ENCODE results near the gene CHRNA3.

CHRNA3 gene

GRCh38 chr15:78620527-78621421 lies at the start of gene CHRNA3:
Gene CHRNA3, minus strand, starts transcription at chr15:78620996. Its CDS starts 202 bp downstream, at chr15:78620794.
- Mint-ChIP-seq H3K4me1 (peaks cover 5% of the 10 kb centered on the region), H3K4me3 (peak within 1 kb of the TSS; percentile 4), H3K36me3 (no peaks in the 10 kb centered on the region), H3K27ac (no peak within 1 kb of the TSS), H3K9me3 (no peaks in the 10 kb centered on the region)
- ATAC-seq (no peak), DNase-seq (ENCODE audit: low spot score in 2 of 2) (no peak)

- Mint-ChIP-seq H3K36me3 (no peaks in the 10 kb centered on the region), H3K27ac (no peak overlapping the region), H3K4me1 (no peaks in the 10 kb centered on the region), H3K9me3 (no peaks in the 10 kb centered on the region), H3K4me3 (no peak overlapping the region)
- no peak for DNase-seq (ENCODE audit: low spot score in 2 of 2)
- ATAC-seq: no peak
Measured at GRCh38 chr15:78668987-78669386, 48.2 kb upstream of the CHRNA3 start.

- Mint-ChIP-seq H3K9me3 (no peaks in the 10 kb centered on the region), H3K4me3 (no peak overlapping the region), H3K36me3 (no peaks in the 10 kb centered on the region), H3K27ac (no peak overlapping the region), H3K4me1 (no peaks in the 10 kb centered on the region)
- DNase-seq (ENCODE audit: low spot score in 2 of 2) (no peak), ATAC-seq (no peak)
Measured at GRCh38 chr15:78667578-78668236, 46.9 kb upstream of the CHRNA3 start.

- no peaks in the 10 kb centered on the region for H3K9me3 Mint-ChIP-seq
- no peak overlapping the region for H3K27ac Mint-ChIP-seq
- DNase-seq (ENCODE audit: low spot score in 2 of 2) (no peak), ATAC-seq (no peak)
- no peak overlapping the region for H3K4me3 Mint-ChIP-seq
- H3K4me1 Mint-ChIP-seq: no peaks in the 10 kb centered on the region
- H3K36me3 Mint-ChIP-seq: no peaks in the 10 kb centered on the region
Measured at GRCh38 chr15:78666010-78666409, 45.2 kb upstream of the CHRNA3 start.

- ATAC-seq (no peak), DNase-seq (ENCODE audit: low spot score in 2 of 2) (no peak)
- H3K4me1 Mint-ChIP-seq: no peaks in the 10 kb centered on the region
- no peaks in the 10 kb centered on the region for H3K9me3 Mint-ChIP-seq
- H3K27ac Mint-ChIP-seq: no peak overlapping the region
- H3K4me3 Mint-ChIP-seq: no peak overlapping the region
- no peaks in the 10 kb centered on the region for H3K36me3 Mint-ChIP-seq
Measured at GRCh38 chr15:78663703-78664102, 42.9 kb upstream of the CHRNA3 start.

GRCh38 chr15:78662028-78662427 lies 41.2 kb upstream of the CHRNA3 start:
- Mint-ChIP-seq H3K4me3 (no peak overlapping the region), H3K9me3 (no peaks in the 10 kb centered on the region), H3K4me1 (no peaks in the 10 kb centered on the region), H3K36me3 (no peaks in the 10 kb centered on the region), H3K27ac (no peak overlapping the region)
- no peak for DNase-seq (ENCODE audit: low spot score in 2 of 2)
- ATAC-seq: no peak

GRCh38 chr15:78661001-78661400 lies 40.2 kb upstream of the CHRNA3 start:
- Mint-ChIP-seq H3K27ac (no peak overlapping the region), H3K4me1 (no peaks in the 10 kb centered on the region), H3K9me3 (no peaks in the 10 kb centered on the region), H3K36me3 (no peaks in the 10 kb centered on the region), H3K4me3 (no peak overlapping the region)
- no peak for DNase-seq (ENCODE audit: low spot score in 2 of 2)
- ATAC-seq: no peak

GRCh38 chr15:78660584-78660983 lies 39.8 kb upstream of the CHRNA3 start:
- Mint-ChIP-seq H3K36me3 (no peaks in the 10 kb centered on the region), H3K4me1 (no peaks in the 10 kb centered on the region), H3K27ac (no peak overlapping the region), H3K9me3 (no peaks in the 10 kb centered on the region), H3K4me3 (no peak overlapping the region)
- ATAC-seq: no peak
- no peak for DNase-seq (ENCODE audit: low spot score in 2 of 2)

- H3K27ac Mint-ChIP-seq: no peak overlapping the region
- H3K4me1 Mint-ChIP-seq: no peaks in the 10 kb centered on the region
- DNase-seq (ENCODE audit: low spot score in 2 of 2) (no peak), ATAC-seq (no peak)
- no peak overlapping the region for H3K4me3 Mint-ChIP-seq
- no peaks in the 10 kb centered on the region for H3K36me3 Mint-ChIP-seq
- no peaks in the 10 kb centered on the region for H3K9me3 Mint-ChIP-seq
Measured at GRCh38 chr15:78658823-78659222, 38.0 kb upstream of the CHRNA3 start.

- ATAC-seq (no peak), DNase-seq (ENCODE audit: low spot score in 2 of 2) (no peak)
- Mint-ChIP-seq H3K27ac (no peak overlapping the region), H3K4me3 (no peak overlapping the region), H3K36me3 (no peaks in the 10 kb centered on the region), H3K9me3 (no peaks in the 10 kb centered on the region), H3K4me1 (no peaks in the 10 kb centered on the region)
Measured at GRCh38 chr15:78654272-78654671, 33.5 kb upstream of the CHRNA3 start.

- DNase-seq (ENCODE audit: low spot score in 2 of 2) (no peak), ATAC-seq (peak; percentile 13)
- Mint-ChIP-seq H3K4me1 (no peaks in the 10 kb centered on the region), H3K9me3 (no peaks in the 10 kb centered on the region), H3K4me3 (no peak overlapping the region), H3K27ac (no peak overlapping the region), H3K36me3 (no peaks in the 10 kb centered on the region)
Measured at GRCh38 chr15:78651930-78652615, 31.3 kb upstream of the CHRNA3 start.

GRCh38 chr15:78651007-78651406 lies 30.2 kb upstream of the CHRNA3 start:
- H3K4me1 Mint-ChIP-seq: no peaks in the 10 kb centered on the region
- H3K4me3 Mint-ChIP-seq: no peak overlapping the region
- DNase-seq (ENCODE audit: low spot score in 2 of 2) (no peak), ATAC-seq (no peak)
- no peaks in the 10 kb centered on the region for H3K9me3 Mint-ChIP-seq
- H3K36me3 Mint-ChIP-seq: no peaks in the 10 kb centered on the region
- H3K27ac Mint-ChIP-seq: no peak overlapping the region

GRCh38 chr15:78650022-78650421 lies 29.2 kb upstream of the CHRNA3 start:
- no peak for DNase-seq (ENCODE audit: low spot score in 2 of 2)
- no peak overlapping the region for H3K4me3 Mint-ChIP-seq

GRCh38 chr15:78645009-78645408 lies 24.2 kb upstream of the CHRNA3 start:
- H3K36me3 Mint-ChIP-seq: no peaks in the 10 kb centered on the region
- ATAC-seq: no peak
- H3K27ac Mint-ChIP-seq: no peak overlapping the region

More at GRCh38 chr15:78650022-78650421, 29.2 kb upstream of the CHRNA3 start:
- H3K4me1 Mint-ChIP-seq: no peaks in the 10 kb centered on the region
- no peak for ATAC-seq
- H3K9me3 Mint-ChIP-seq: no peaks in the 10 kb centered on the region
- H3K36me3 Mint-ChIP-seq: no peaks in the 10 kb centered on the region
- no peak overlapping the region for H3K27ac Mint-ChIP-seq

GRCh38 chr15:78642331-78642730 lies 21.5 kb upstream of the CHRNA3 start:
- Mint-ChIP-seq H3K9me3 (no peaks in the 10 kb centered on the region), H3K4me3 (no peak overlapping the region), H3K4me1 (peaks cover 5% of the 10 kb centered on the region), H3K27ac (no peak overlapping the region), H3K36me3 (no peaks in the 10 kb centered on the region)
- no peak for ATAC-seq
- DNase-seq (ENCODE audit: low spot score in 2 of 2): no peak

More at GRCh38 chr15:78645009-78645408, 24.2 kb upstream of the CHRNA3 start:
- Mint-ChIP-seq H3K4me3 (no peak overlapping the region), H3K4me1 (peaks cover 5% of the 10 kb centered on the region), H3K9me3 (no peaks in the 10 kb centered on the region)
- no peak for DNase-seq (ENCODE audit: low spot score in 2 of 2)

Measured in stimulated activated effector memory CD8-positive, alpha-beta T cell treated with anti-CD3 and anti-CD28 coated beads, Interleukin-12 subunit alpha, Interleukin-12 subunit beta, amount 100 ng/mL, for 72 hours (primary cell).